SK-N-SH treated with all-trans-retinoic acid at 6 μM for 48 hours (cell line): ENCODE results near the gene PKP4.

ENCODE experiments used
- CREB5 ChIP-seq: fragments of 250-450 bp; sonication (Bioruptor Pico); IDR thresholded peaks from 2 replicates; pipeline ENCODE4 v1.5.1; 2020; ENCODE audit warnings: low read depth, mild to moderate bottlenecking, moderate library complexity
- CSDC2 ChIP-seq: fragments of 250-450 bp; sonication (Bioruptor Pico); IDR thresholded peaks from 2 replicates; pipeline ENCODE4 v1.5.0; 2020; ENCODE audit warnings: mild to moderate bottlenecking, moderate library complexity
- ZFP30 ChIP-seq: fragments of 450-650 bp; formaldehyde crosslinking; IDR thresholded peaks from 2 replicates; pipeline ENCODE4 v1.5.0; 2022; ENCODE audit warnings: mild to moderate bottlenecking, moderate library complexity
- ZNF70 ChIP-seq: fragments of 450-650 bp; formaldehyde crosslinking; IDR thresholded peaks from 2 replicates; pipeline ENCODE4 v1.5.0; 2020; ENCODE audit warnings: mild to moderate bottlenecking, moderate library complexity

DNA sequence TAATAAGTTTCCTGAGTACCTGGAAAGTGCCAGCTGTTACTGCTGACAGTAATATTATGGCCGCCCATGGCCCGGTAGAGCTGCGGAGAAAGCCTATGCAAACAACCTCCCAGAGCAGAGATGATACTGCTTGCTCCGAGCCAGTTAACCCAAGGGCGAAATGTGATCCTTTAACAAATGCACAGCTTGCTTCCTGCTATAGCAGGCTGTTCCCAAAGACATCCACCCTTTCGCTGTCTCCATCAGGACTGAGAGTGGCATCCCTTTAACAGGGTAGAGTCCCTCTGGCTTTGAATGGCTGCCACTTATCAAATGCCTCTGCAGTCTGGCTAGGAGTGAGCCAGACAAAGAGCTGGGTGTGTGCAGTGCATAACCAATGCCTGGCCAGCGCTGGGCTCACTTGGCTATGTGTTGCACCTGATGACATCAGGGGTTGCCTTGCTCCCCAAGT lies 268.7 kb downstream of the PKP4 start:
- no peak for TF ChIP-seq ZNF70 (CRISPR knock-in tag)
- no peak for TF ChIP-seq CSDC2 (CRISPR knock-in tag)
- no peak for TF ChIP-seq ZFP30 (CRISPR knock-in tag)
- TF ChIP-seq CREB5, result no peak
